Calu3 (cell line): ENCODE results near the gene PHF12. TPM values are rescaled to one million over a fixed set of nuclear protein-coding genes. Genes with fewer than 3 reads are reported as not detected.

Source experiments
- BruUV-seq: library from RNA; stranded (reverse); fragments of 400-500 nt; replicated peaks from 2 replicates; lab custom pipeline; 2021; lab: Mats Ljungman, UMichigan
- CTCF ChIA-PET: fragments of 300-600 bp; sonication (Branson Sonifier 250); formaldehyde crosslinking; loops from one replicate; lab custom pipeline; 2022; ENCODE audit warnings: antibody characterized with exemption; lab: Charles Lee
- DNase-seq: peaks from one replicate; pipeline ENCODE4 v3.0.0; 2022
- H3K27ac Mint-ChIP-seq: one replicate; pipeline ENCODE4 v1.8.0; 2022; ENCODE audit warnings: mixed read lengths; ENCODE audit not compliant: unreplicated experiment
- H3K27me3 Mint-ChIP-seq: one replicate; pipeline ENCODE4 v1.8.0; 2022; ENCODE audit warnings: mixed read lengths; ENCODE audit not compliant: unreplicated experiment
- H3K36me3 Mint-ChIP-seq: one replicate; pipeline ENCODE4 v1.8.0; 2022; ENCODE audit warnings: mild to moderate bottlenecking, moderate library complexity, mixed read lengths; ENCODE audit not compliant: insufficient read depth, unreplicated experiment
- H3K4me1 Mint-ChIP-seq: one replicate; pipeline ENCODE4 v1.8.0; 2022; ENCODE audit warnings: mild to moderate bottlenecking, low read depth, mixed read lengths; ENCODE audit not compliant: unreplicated experiment
- H3K4me3 Mint-ChIP-seq: one replicate; pipeline ENCODE4 v1.8.0; 2022; ENCODE audit warnings: mild to moderate bottlenecking, low read depth, moderate library complexity, mixed read lengths; ENCODE audit not compliant: unreplicated experiment
- H3K9me3 Mint-ChIP-seq: one replicate; pipeline ENCODE4 v1.8.0; 2022; ENCODE audit warnings: low read depth, mixed read lengths; ENCODE audit not compliant: unreplicated experiment
- intact Hi-C: fragments of 100-400 bp; cut with micrococcal nuclease; formaldehyde crosslinking; loops from one replicate; pipeline ENCODE4 v1.10.0; 2022; ENCODE audit not compliant: unreplicated experiment
- total RNA-seq: library from RNA; stranded (reverse); gene quantifications from 2 replicates; pipeline ENCODE4 v1.2.3, GENCODE V29; 2022
- TF ChIP-seq, protein P1 (sequence below): fragments of 200-600 bp; IDR thresholded peaks from one replicate; pipeline ENCODE4 v1.8.0; 2022; ENCODE audit warnings: antibody characterized with exemption; ENCODE audit not compliant: unreplicated experiment

The PHF12 gene
- total RNA-seq, 1 experiment from 2014 or later, result 54.0 TPM

DNA sequence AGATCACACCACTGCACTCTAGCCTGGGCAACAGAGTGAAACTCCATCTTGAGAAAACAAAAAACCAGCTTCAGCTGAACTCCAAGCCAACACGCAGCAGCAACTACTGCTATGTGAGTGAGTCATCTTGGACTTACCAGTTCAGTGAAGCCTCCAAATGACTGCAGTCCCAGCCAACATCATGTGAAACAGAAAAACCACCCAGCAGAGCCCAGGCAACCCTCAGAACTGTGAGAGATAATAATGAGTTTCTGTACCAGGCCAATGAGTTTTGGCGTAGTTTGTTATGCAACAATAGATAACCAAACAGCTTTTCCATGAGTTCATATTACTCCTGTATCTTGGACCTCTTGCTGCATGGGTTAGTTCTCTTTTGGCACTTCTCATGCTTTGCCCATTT is 23.3 kb downstream of the PHF12 start:
- Mint-ChIP-seq H3K36me3 (peaks cover 37% of the 10 kb centered on the region), H3K27ac (no peak overlapping the region), H3K9me3 (no peaks in the 10 kb centered on the region), H3K27me3 (no peaks in the 10 kb centered on the region), H3K4me3 (no peak overlapping the region), H3K4me1 (peaks cover 45% of the 10 kb centered on the region)
- CTCF ChIA-PET, result interaction anchor here (0.5 kb wide), 1 partner anchor 20 kb away, joined by 3 read pairs; no protein-coding TSS in a partner anchor
- intact Hi-C loops, result no loop called here
- DNase-seq, result peak; percentile 41
- no TSS peak for BruUV-seq
- TF ChIP-seq, protein P1, sequence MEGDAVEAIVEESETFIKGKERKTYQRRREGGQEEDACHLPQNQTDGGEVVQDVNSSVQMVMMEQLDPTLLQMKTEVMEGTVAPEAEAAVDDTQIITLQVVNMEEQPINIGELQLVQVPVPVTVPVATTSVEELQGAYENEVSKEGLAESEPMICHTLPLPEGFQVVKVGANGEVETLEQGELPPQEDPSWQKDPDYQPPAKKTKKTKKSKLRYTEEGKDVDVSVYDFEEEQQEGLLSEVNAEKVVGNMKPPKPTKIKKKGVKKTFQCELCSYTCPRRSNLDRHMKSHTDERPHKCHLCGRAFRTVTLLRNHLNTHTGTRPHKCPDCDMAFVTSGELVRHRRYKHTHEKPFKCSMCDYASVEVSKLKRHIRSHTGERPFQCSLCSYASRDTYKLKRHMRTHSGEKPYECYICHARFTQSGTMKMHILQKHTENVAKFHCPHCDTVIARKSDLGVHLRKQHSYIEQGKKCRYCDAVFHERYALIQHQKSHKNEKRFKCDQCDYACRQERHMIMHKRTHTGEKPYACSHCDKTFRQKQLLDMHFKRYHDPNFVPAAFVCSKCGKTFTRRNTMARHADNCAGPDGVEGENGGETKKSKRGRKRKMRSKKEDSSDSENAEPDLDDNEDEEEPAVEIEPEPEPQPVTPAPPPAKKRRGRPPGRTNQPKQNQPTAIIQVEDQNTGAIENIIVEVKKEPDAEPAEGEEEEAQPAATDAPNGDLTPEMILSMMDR, result no peak

DNA sequence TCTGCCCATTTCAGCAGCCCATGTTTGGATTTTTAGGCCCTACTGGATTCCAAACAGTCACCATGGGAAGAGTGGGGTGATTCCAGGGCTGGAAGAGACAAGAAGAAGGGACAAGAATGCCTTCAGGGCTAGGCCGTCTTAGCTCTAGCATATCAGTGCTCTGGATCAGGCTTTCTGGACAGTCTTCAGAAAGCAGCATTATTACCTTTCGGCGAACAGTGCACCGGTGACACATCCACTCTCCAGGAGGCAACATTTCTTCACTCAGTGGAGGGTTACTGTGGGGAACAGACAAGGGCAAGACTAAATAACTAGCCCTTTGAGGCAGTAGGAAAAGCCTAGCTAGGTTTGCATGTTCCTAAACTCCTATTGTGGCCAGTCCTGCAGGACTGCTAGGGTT is 24.5 kb downstream of the PHF12 start:
- no TSS peak for BruUV-seq
- DNase-seq, result no peak
- H3K9me3 Mint-ChIP-seq, result no peaks in the 10 kb centered on the region
- H3K27ac Mint-ChIP-seq, result no peak overlapping the region
- CTCF ChIA-PET, result interaction anchor here (1.4 kb wide), 1 partner anchor 10 kb away, joined by 4 read pairs; no protein-coding TSS in a partner anchor
- H3K4me1 Mint-ChIP-seq, result peaks cover 45% of the 10 kb centered on the region
- no peak overlapping the region for H3K4me3 Mint-ChIP-seq
- peaks cover 40% of the 10 kb centered on the region for H3K36me3 Mint-ChIP-seq
- TF ChIP-seq, protein P1, result no peak
- intact Hi-C loops, result no loop called here
- no peaks in the 10 kb centered on the region for H3K27me3 Mint-ChIP-seq

DNA sequence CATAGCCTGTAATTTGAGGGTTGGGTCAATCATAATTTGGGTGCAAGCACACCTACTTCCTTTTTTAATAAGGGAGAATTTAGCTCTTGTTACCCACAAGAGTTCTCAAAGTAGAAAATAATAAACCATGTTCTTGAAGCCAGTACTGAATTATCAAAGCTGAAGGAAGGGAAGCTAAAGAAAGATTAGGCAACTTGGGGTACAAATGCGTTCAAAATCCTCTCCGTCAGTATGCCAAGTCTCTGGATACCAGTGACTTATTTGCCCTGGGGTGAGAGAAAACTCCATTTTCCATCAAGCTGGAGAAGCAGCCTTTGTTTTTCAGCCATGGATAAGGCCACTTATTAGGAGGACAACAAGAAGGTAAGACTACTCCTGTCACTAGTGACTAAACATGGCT is 25.0 kb downstream of the PHF12 start:
- H3K9me3 Mint-ChIP-seq, result no peaks in the 10 kb centered on the region
- H3K4me3 Mint-ChIP-seq, result no peak overlapping the region
- no peak for DNase-seq
- peak overlapping the region; percentile 43 for H3K27ac Mint-ChIP-seq
- BruUV-seq, result no TSS peak
- H3K27me3 Mint-ChIP-seq, result no peaks in the 10 kb centered on the region
- CTCF ChIA-PET, result interaction anchor here (1.4 kb wide), 1 partner anchor 11 kb away, joined by 4 read pairs; no protein-coding TSS in a partner anchor
- intact Hi-C loops, result no loop called here
- TF ChIP-seq, protein P1, result no peak
- peaks cover 44% of the 10 kb centered on the region for H3K36me3 Mint-ChIP-seq
- peaks cover 45% of the 10 kb centered on the region for H3K4me1 Mint-ChIP-seq

DNA sequence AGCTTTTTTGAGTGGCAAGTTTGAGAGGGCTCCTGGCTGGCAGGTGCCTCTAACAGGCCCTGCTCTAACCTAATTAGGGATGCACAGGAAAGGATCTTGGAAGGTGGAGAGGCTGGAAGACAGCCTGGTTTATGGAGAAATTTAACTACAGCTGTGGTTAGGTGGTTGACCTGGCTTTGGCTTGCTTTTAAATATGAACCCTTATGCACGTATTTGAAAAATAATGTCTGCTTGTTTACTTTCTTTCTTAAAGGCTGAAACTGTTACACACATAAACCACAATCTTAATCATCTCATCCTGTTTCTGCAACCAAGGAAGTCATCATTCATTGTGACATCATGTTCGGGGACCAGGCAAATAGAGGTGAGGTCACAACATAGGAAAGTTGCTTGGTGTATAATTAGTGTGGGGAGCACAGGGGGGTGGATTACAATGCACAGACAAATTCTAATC is 25.4 kb downstream of the PHF12 start:
- no peaks in the 10 kb centered on the region for H3K27me3 Mint-ChIP-seq
- H3K27ac Mint-ChIP-seq, result peak overlapping the region; percentile 43
- TF ChIP-seq, protein P1, result no peak
- H3K4me3 Mint-ChIP-seq, result no peak overlapping the region
- peaks cover 45% of the 10 kb centered on the region for H3K4me1 Mint-ChIP-seq
- no peak for DNase-seq
- intact Hi-C loops, result no loop called here
- H3K36me3 Mint-ChIP-seq, result peaks cover 49% of the 10 kb centered on the region
- CTCF ChIA-PET, result interaction anchor here (0.8 to 1.4 kb wide), 2 partner anchors 11 to 23 kb away, joined by 3 to 4 read pairs; no protein-coding TSS in a partner anchor
- no TSS peak for BruUV-seq
- H3K9me3 Mint-ChIP-seq, result no peaks in the 10 kb centered on the region
